ENCODE data around the gene NPIPB2. TPM values are rescaled to one million over a fixed set of nuclear protein-coding genes. Genes with fewer than 3 reads are reported as not detected.

The NPIPB2 gene
- total RNA-seq, 1 experiment from 2014 or later: 2.4 TPM

DNA sequence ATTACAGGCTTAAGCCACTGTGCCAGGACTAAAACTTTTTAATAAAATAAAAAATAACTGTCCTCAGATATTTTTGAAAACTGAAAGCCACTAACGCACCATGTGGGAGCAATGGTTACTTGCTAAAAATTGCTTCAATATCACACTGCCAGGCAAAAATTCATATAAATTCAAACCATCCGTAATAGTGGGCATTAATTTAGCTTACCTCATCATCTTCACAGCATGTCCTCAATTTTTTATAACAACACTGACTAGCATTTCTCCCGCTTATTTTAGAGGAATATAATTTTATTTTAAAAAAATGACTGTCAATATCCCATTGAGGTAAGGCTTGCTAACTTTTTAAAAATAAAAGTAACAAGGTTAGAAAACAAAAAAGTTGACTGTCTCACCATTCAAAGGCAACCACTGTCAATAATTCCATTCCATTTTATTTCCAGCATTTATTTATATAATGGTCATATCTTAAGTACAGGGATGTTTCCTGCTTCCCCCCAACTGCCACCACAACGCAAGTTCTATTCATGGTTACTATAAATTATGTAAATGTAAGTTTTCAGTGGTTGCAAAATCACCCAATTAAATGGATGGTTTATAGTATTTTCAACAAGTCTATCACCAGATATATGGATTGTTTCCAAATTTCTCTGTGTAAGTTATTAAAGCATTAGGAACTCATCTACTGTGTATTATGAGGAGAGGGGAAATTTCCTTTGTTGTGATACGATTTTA lies 51.4 kb downstream of the NPIPB2 start:
- intact Hi-C loops (cut with micrococcal nuclease): no loop called here
- no peaks in the 10 kb centered on the region for H3K27me3 ChIP-seq (ENCODE audit: low read length)
- no peak for ATAC-seq
- DNase-seq: no peak
- CTCF ChIA-PET: no interaction called here
- H3K27ac ChIP-seq (ENCODE audit: low read length): no peak overlapping the region
- POLR2A ChIA-PET (ENCODE audit: unreplicated experiment): no interaction called here
- H3K4me1 ChIP-seq (ENCODE audit: insufficient read depth, low read length): no peaks in the 10 kb centered on the region
- BruUV-seq (replicated peaks): no TSS peak
- no peaks in the 10 kb centered on the region for H3K9me2 ChIP-seq (replicated peaks; ENCODE audit: low read length)
- peaks cover 6% of the 10 kb centered on the region; the same call in 1 of the 2 replicates for H4K20me1 ChIP-seq (ENCODE audit: low read length)
- no peak overlapping the region for H3K4me2 ChIP-seq (ENCODE audit: low read length)
- H2AFZ ChIP-seq (ENCODE audit: low read length): no peak overlapping the region
- no peak overlapping the region for H3K4me3 ChIP-seq (ENCODE audit: low read length)
- peaks cover 48% of the 10 kb centered on the region for H3K36me3 ChIP-seq (ENCODE audit: low read depth, low read length)
- no peak overlapping the region for H3K9ac ChIP-seq (ENCODE audit: low read length)
- no peaks in the 10 kb centered on the region for H3K9me3 ChIP-seq (ENCODE audit: low read length)
- no peaks in the 10 kb centered on the region for H3F3A ChIP-seq (ENCODE audit: low read length, unreplicated experiment)
- H3K79me2 ChIP-seq (ENCODE audit: low read length): peaks cover 17% of the 10 kb centered on the region
- TF ChIP-seq EZH2 (IDR thresholded peaks at IDR 0.05; ENCODE audit: low read length, unreplicated experiment) (no peak), EZH2phosphoT487 (IDR thresholded peaks at IDR 0.05; ENCODE audit: borderline replicate concordance, low read length) (no peak)
- TF ChIP-seq, protein P1, sequence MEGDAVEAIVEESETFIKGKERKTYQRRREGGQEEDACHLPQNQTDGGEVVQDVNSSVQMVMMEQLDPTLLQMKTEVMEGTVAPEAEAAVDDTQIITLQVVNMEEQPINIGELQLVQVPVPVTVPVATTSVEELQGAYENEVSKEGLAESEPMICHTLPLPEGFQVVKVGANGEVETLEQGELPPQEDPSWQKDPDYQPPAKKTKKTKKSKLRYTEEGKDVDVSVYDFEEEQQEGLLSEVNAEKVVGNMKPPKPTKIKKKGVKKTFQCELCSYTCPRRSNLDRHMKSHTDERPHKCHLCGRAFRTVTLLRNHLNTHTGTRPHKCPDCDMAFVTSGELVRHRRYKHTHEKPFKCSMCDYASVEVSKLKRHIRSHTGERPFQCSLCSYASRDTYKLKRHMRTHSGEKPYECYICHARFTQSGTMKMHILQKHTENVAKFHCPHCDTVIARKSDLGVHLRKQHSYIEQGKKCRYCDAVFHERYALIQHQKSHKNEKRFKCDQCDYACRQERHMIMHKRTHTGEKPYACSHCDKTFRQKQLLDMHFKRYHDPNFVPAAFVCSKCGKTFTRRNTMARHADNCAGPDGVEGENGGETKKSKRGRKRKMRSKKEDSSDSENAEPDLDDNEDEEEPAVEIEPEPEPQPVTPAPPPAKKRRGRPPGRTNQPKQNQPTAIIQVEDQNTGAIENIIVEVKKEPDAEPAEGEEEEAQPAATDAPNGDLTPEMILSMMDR (conservative IDR thresholded peaks at IDR 0.05; ENCODE audit: low read depth, low read length): no peak

DNA sequence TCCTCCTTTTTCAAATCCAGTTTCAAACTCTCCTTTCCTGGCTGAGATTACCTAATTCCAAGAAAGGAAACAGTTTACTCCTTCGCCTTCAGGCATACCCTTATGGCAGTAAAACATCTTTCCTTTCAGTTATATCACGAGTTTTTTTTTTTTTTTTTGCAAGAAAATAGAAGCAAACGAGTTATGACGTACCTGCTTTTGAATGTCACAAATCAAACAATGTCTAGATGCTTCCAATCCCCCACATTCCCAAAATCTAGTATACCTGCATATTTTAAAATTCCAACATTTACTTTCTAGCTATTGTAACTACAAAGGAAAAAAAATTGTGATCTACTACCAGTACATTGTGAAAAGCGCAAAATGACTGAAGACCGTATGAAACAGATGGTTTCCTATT lies 55.0 kb downstream of the NPIPB2 start:
- Histone ChIP-seq H2AFZ (ENCODE audit: low read length) (no peak overlapping the region), H3K4me3 (ENCODE audit: low read length) (no peak overlapping the region), H3K27me3 (ENCODE audit: low read length) (no peaks in the 10 kb centered on the region), H3K9me2 (replicated peaks; ENCODE audit: low read length) (no peaks in the 10 kb centered on the region), H3K9me3 (ENCODE audit: low read length) (no peaks in the 10 kb centered on the region), H3K4me1 (ENCODE audit: insufficient read depth, low read length) (no peaks in the 10 kb centered on the region), H3K4me2 (ENCODE audit: low read length) (no peak overlapping the region), H4K20me1 (ENCODE audit: low read length) (peaks cover 6% of the 10 kb centered on the region; the same call in 1 of the 2 replicates), H3K36me3 (ENCODE audit: low read depth, low read length) (peaks cover 47% of the 10 kb centered on the region), H3K27ac (ENCODE audit: low read length) (no peak overlapping the region), H3K79me2 (ENCODE audit: low read length) (0 out of 2 replicates have a peak, but pooled peaks cover under 1% of the 10 kb centered on the region), H3F3A (ENCODE audit: low read length, unreplicated experiment) (no peaks in the 10 kb centered on the region), H3K9ac (ENCODE audit: low read length) (no peak overlapping the region)
- CTCF ChIA-PET: no interaction called here
- TF ChIP-seq EZH2phosphoT487 (IDR thresholded peaks at IDR 0.05; ENCODE audit: borderline replicate concordance, low read length): no peak
- no peak for TF ChIP-seq EZH2 (IDR thresholded peaks at IDR 0.05; ENCODE audit: low read length, unreplicated experiment)
- TF ChIP-seq, protein P1 (conservative IDR thresholded peaks at IDR 0.05; ENCODE audit: low read depth, low read length): no peak
- no peak for ATAC-seq
- intact Hi-C loops (cut with micrococcal nuclease): no loop called here
- DNase-seq: no peak
- POLR2A ChIA-PET (ENCODE audit: unreplicated experiment): no interaction called here
- BruUV-seq (replicated peaks): no TSS peak

DNA sequence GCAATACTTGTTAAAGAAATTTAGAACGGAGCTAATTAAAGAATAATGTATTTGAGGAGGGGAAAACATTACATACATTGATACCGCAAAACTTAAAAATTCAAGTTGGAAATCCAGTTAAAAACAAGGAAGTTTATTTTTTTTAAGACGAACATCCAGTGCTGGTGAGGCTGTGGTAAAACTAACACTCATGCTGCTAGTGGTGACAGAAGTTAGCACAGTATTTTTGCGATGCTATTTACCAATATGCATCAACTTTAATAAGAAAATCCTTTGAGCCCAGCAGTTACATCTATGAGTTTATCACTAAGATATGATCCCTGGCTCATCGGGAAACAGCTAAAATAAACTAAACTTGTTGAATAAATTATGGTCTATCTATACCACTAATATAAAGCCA lies 57.8 kb downstream of the NPIPB2 start:
- POLR2A ChIA-PET (ENCODE audit: unreplicated experiment): no interaction called here
- Histone ChIP-seq H3K4me3 (ENCODE audit: low read length) (no peak overlapping the region), H3K4me2 (ENCODE audit: low read length) (no peak overlapping the region), H3K27me3 (ENCODE audit: low read length) (no peaks in the 10 kb centered on the region), H4K20me1 (ENCODE audit: low read length) (peaks cover 6% of the 10 kb centered on the region; the same call in 1 of the 2 replicates), H3K4me1 (ENCODE audit: insufficient read depth, low read length) (no peaks in the 10 kb centered on the region), H3K27ac (ENCODE audit: low read length) (no peak overlapping the region), H3K36me3 (ENCODE audit: low read depth, low read length) (peaks cover 47% of the 10 kb centered on the region), H3K79me2 (ENCODE audit: low read length) (no peaks in the 10 kb centered on the region), H3F3A (ENCODE audit: low read length, unreplicated experiment) (no peaks in the 10 kb centered on the region), H3K9me3 (ENCODE audit: low read length) (no peaks in the 10 kb centered on the region), H3K9ac (ENCODE audit: low read length) (no peak overlapping the region), H3K9me2 (replicated peaks; ENCODE audit: low read length) (no peaks in the 10 kb centered on the region), H2AFZ (ENCODE audit: low read length) (no peak overlapping the region)
- no peak for DNase-seq
- TF ChIP-seq, protein P1 (conservative IDR thresholded peaks at IDR 0.05; ENCODE audit: low read depth, low read length): no peak
- TF ChIP-seq EZH2phosphoT487 (IDR thresholded peaks at IDR 0.05; ENCODE audit: borderline replicate concordance, low read length) (no peak), EZH2 (IDR thresholded peaks at IDR 0.05; ENCODE audit: low read length, unreplicated experiment) (no peak)
- no TSS peak for BruUV-seq (replicated peaks)
- CTCF ChIA-PET: interaction anchor here (0.6 kb wide), 1 partner anchor 305 kb away, joined by 3 read pairs; no protein-coding TSS in a partner anchor
- intact Hi-C loops (cut with micrococcal nuclease): no loop called here
- ATAC-seq: no peak

Data from PC-3 (cell line).